GM23338 (cell line): ENCODE results near the gene MATK. TPM values are rescaled to one million over a fixed set of nuclear protein-coding genes. Genes with fewer than 3 reads are reported as not detected.

Experiments
- ATAC-seq: fragments of 200-7000 bp; cut with Tn5 transposase; 3 replicates; pipeline ENCODE4 v1.9.1; 2020
- DNase-seq: peaks from one replicate; pipeline ENCODE4 v3.0.0-alpha.2; 2015; ENCODE audit warnings: low spot score
- H2AFZ ChIP-seq: fragments of 200-600 bp; sonication (generic); 2 replicates; pipeline ENCODE4 v1.8.0; 2016; ENCODE audit warnings: antibody characterized with exemption, mild to moderate bottlenecking, moderate library complexity
- H3F3A ChIP-seq: fragments of 200-600 bp; sonication (generic); replicated peaks from 2 replicates; pipeline ENCODE4 v1.8.0; 2017; ENCODE audit warnings: antibody characterized with exemption, mixed run types, low read depth
- H3K27ac ChIP-seq: fragments of 200-600 bp; sonication (generic); 2 replicates; pipeline ENCODE4 v1.6.1; 2016; ENCODE audit warnings: low read depth
- H3K27me3 ChIP-seq: fragments of 200-600 bp; sonication (generic); 2 replicates; pipeline ENCODE4 v1.8.0; 2016; ENCODE audit warnings: mild to moderate bottlenecking, mixed run types, moderate library complexity; ENCODE audit not compliant: insufficient read depth
- H3K36me3 ChIP-seq: fragments of 200-600 bp; sonication (generic); 2 replicates; pipeline ENCODE4 v1.8.0; 2016; ENCODE audit warnings: mild to moderate bottlenecking; ENCODE audit not compliant: insufficient read depth
- H3K4me1 ChIP-seq: fragments of 200-600 bp; sonication (generic); 2 replicates; pipeline ENCODE4 v1.8.0; 2016; ENCODE audit warnings: mild to moderate bottlenecking, moderate library complexity; ENCODE audit not compliant: insufficient read depth
- H3K4me2 ChIP-seq: fragments of 200-600 bp; sonication (generic); 2 replicates; pipeline ENCODE4 v1.7.1; 2017; ENCODE audit warnings: mixed run types
- H3K4me3 ChIP-seq: fragments of 200-600 bp; sonication (generic); 2 replicates; pipeline ENCODE4 v1.6.1; 2016; ENCODE audit warnings: mixed run types
- H3K79me2 ChIP-seq: fragments of 200-600 bp; sonication (generic); replicated peaks from 2 replicates; pipeline ENCODE4 v1.8.0; 2017; ENCODE audit warnings: mild to moderate bottlenecking; ENCODE audit not compliant: insufficient read depth
- H3K9me2 ChIP-seq: fragments of 200-600 bp; sonication (generic); 2 replicates; pipeline ENCODE4 v1.8.0; 2017; ENCODE audit not compliant: insufficient read depth
- H4K20me1 ChIP-seq: fragments of 200-600 bp; sonication (generic); replicated peaks from 2 replicates; pipeline ENCODE4 v1.8.0; 2017; ENCODE audit warnings: mild to moderate bottlenecking; ENCODE audit not compliant: insufficient read depth
- H3K27ac Mint-ChIP-seq: 2 replicates; pipeline ENCODE4 v1.8.0; 2020; ENCODE audit warnings: inconsistent platforms, mild to moderate bottlenecking, moderate library complexity, mixed read lengths
- H3K27me3 Mint-ChIP-seq: 3 replicates; pipeline ENCODE4 v1.8.0; 2022; ENCODE audit warnings: low read depth, mild to moderate bottlenecking, moderate library complexity, mixed read lengths, inconsistent platforms; ENCODE audit not compliant: insufficient read depth, poor library complexity
- H3K36me3 Mint-ChIP-seq: 3 replicates; pipeline ENCODE4 v1.8.0; 2021; ENCODE audit warnings: low read depth, mild to moderate bottlenecking, inconsistent platforms, moderate library complexity, mixed read lengths
- H3K4me1 Mint-ChIP-seq: 3 replicates; pipeline ENCODE4 v1.8.0; 2020; ENCODE audit warnings: mild to moderate bottlenecking, inconsistent platforms, mixed read lengths
- H3K4me3 Mint-ChIP-seq: 3 replicates; pipeline ENCODE4 v1.8.0; 2021; ENCODE audit warnings: moderate library complexity, mild to moderate bottlenecking, inconsistent platforms, mixed read lengths
- H3K9me3 Mint-ChIP-seq: 3 replicates; pipeline ENCODE4 v1.8.0; 2020; ENCODE audit warnings: moderate library complexity, mild to moderate bottlenecking, inconsistent platforms, mixed read lengths
- EZH2 ChIP-seq: fragments of 200-600 bp; sonication (generic); IDR thresholded peaks from one replicate; pipeline ENCODE4 v1.8.0; 2017; ENCODE audit warnings: antibody characterized with exemption, mild to moderate bottlenecking, low read depth; ENCODE audit not compliant: unreplicated experiment
- EZH2phosphoT487 ChIP-seq: fragments of 200-600 bp; sonication (generic); IDR thresholded peaks from one replicate; pipeline ENCODE4 v1.8.1; 2018; ENCODE audit warnings: antibody characterized with exemption; ENCODE audit not compliant: unreplicated experiment
- JUNB ChIP-seq: IDR thresholded peaks from one replicate; pipeline ENCODE4 v1.6.1; 2016; ENCODE audit warnings: antibody characterized with exemption; ENCODE audit not compliant: unreplicated experiment
- NANOG ChIP-seq: IDR thresholded peaks from 2 replicates; pipeline ENCODE4 v1.6.1; 2016; ENCODE audit warnings: antibody characterized with exemption, borderline replicate concordance
- REST ChIP-seq: IDR thresholded peaks from one replicate; pipeline ENCODE4 v1.6.1; 2018; ENCODE audit warnings: antibody characterized with exemption; ENCODE audit not compliant: unreplicated experiment
- STAT1 ChIP-seq: IDR thresholded peaks from one replicate; pipeline ENCODE4 v1.6.1; 2016; ENCODE audit warnings: antibody characterized with exemption; ENCODE audit not compliant: unreplicated experiment
- ZNF114 ChIP-seq: fragments of 250-450 bp; sonication (Bioruptor Pico); IDR thresholded peaks from 2 replicates; pipeline ENCODE4 v1.5.0; 2020; ENCODE audit warnings: mild to moderate bottlenecking, moderate library complexity
- ZNF331 ChIP-seq: fragments of 250-450 bp; sonication (Bioruptor Pico); IDR thresholded peaks from 2 replicates; pipeline ENCODE4 v1.5.0; 2020; ENCODE audit warnings: low read depth, mild to moderate bottlenecking, moderate library complexity
- polyA plus RNA-seq: library from polyadenylated mRNA; unstranded; fragments of >200 nt; fragmentation: Nextera tagmentation; extraction: Ambion mirVana; gene quantifications from 2 replicates; pipeline ENCODE4 v1.2.1, GENCODE V29; 2016
- total RNA-seq: library from RNA; depleted of rRNA; stranded (reverse); fragments of >200 nt; shearing (Covaris generic); gene quantifications from 2 replicates; pipeline ENCODE4 v1.2.3, GENCODE V29; 2014
- TF ChIP-seq, protein P1 (sequence below): fragments of 250-450 bp; sonication (Bioruptor Pico); IDR thresholded peaks from 2 replicates; pipeline ENCODE4 v1.5.0; 2020; ENCODE audit warnings: mild to moderate bottlenecking, moderate library complexity

MATK gene
- total and polyA plus RNA-seq, 2 experiments from 2014 or later, result 13.4 to 21.4 TPM

DNA sequence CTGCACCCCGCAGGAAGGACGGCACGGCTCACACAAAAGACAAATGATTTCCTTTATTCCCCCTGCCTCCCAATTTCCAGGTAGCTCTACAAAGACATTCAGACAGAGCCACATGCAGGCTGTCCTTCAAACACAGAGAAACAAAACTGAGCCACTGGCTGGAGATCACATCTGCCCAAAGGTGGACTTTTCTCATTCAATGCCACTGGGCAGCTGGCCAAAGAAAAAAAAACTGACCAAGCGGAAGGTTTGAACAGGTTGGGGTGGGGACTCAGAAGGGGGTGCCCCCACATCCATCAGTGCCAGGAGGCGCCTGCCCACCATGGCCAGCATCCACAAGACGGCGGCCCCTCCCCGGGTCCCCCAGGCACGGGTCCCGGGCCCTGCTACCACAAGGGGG, 17.8 kb upstream of the MATK start:
- Histone ChIP-seq H4K20me1 (no peaks in the 10 kb centered on the region), H3K4me1 (no peaks in the 10 kb centered on the region; the same call in 1 of the 2 replicates), H3K79me2 (no peaks in the 10 kb centered on the region), H3K27me3 (peaks cover 14% of the 10 kb centered on the region; the same call in 1 of the 2 replicates), H3F3A (peaks cover 18% of the 10 kb centered on the region), H3K27ac (no peak overlapping the region), H3K9me2 (no peaks in the 10 kb centered on the region), H2AFZ (no peak overlapping the region), H3K4me3 (no peak overlapping the region), H3K4me2 (no peak overlapping the region), H3K36me3 (no peaks in the 10 kb centered on the region)
- Mint-ChIP-seq H3K27ac (no peak overlapping the region), H3K9me3 (peaks cover 4% of the 10 kb centered on the region; the same call in 1 of the 3 replicates), H3K27me3 (peaks cover 21% of the 10 kb centered on the region), H3K4me1 (no peaks in the 10 kb centered on the region; the same call in 2 of the 3 replicates), H3K36me3 (no peaks in the 10 kb centered on the region), H3K4me3 (no peak overlapping the region)
- no peak for TF ChIP-seq STAT1
- TF ChIP-seq ZNF114 (CRISPR knock-in tag), result no peak
- no peak for TF ChIP-seq REST
- TF ChIP-seq NANOG, result no peak
- DNase-seq, result no peak
- no peak for ATAC-seq

DNA sequence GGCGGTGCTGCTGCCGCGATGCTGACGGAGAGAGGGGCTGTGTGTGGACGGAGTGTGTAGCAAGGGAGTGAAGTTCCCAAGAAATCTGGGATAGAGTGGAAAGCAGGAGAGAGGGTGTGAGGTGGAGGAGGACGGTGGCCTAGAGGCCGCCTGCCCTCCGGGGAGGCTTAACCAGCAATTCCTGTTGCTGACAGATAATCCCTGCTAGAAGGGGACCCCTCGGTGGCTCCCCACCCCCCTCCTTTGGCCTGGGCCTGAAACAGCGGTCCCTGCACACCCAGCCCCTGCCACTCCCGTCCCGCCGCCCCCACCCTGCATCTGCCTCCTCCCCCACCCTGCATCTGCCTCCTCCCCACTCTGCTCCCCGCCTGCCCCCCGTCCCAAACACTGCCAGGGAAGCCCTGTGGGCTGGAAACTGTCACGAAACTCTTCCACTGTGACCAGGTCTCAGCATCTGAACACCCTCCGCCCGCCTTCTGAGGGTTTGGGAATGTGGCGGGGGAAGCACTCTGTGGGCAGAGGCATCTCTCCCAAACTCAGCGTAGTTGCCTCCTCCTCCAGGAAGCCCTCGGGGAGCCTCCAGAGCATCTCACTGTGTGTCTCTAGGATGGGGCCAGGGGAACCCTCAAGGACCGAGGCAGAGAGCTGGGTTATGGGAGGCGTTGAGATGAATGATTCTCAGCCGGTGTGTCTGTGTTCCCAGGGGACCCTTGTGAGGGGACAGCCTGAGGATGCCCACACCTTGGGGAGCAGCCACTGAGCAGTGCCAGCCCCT, 17.1 kb upstream of the MATK start:
- H3K9me3 Mint-ChIP-seq, result peaks cover 3% of the 10 kb centered on the region; the same call in 1 of the 3 replicates
- peaks cover 18% of the 10 kb centered on the region for H3F3A ChIP-seq
- H3K36me3 ChIP-seq, result no peaks in the 10 kb centered on the region
- no peaks in the 10 kb centered on the region for H3K36me3 Mint-ChIP-seq
- ATAC-seq (no peak), DNase-seq (no peak)
- H3K4me1 Mint-ChIP-seq, result no peaks in the 10 kb centered on the region; the same call in 2 of the 3 replicates
- no peaks in the 10 kb centered on the region for H4K20me1 ChIP-seq
- H3K27me3 Mint-ChIP-seq, result peaks cover 23% of the 10 kb centered on the region
- no peaks in the 10 kb centered on the region; the same call in 1 of the 2 replicates for H3K4me1 ChIP-seq
- no peaks in the 10 kb centered on the region for H3K79me2 ChIP-seq
- H2AFZ ChIP-seq, result no peak overlapping the region
- H3K4me3 Mint-ChIP-seq, result no peak overlapping the region
- peaks cover 14% of the 10 kb centered on the region; the same call in 1 of the 2 replicates for H3K27me3 ChIP-seq
- no peaks in the 10 kb centered on the region for H3K9me2 ChIP-seq
- no peak overlapping the region for H3K27ac ChIP-seq
- no peak overlapping the region for H3K27ac Mint-ChIP-seq
- no peak overlapping the region for H3K4me2 ChIP-seq
- no peak overlapping the region for H3K4me3 ChIP-seq
- TF ChIP-seq NANOG, result no peak
- TF ChIP-seq, protein P1, sequence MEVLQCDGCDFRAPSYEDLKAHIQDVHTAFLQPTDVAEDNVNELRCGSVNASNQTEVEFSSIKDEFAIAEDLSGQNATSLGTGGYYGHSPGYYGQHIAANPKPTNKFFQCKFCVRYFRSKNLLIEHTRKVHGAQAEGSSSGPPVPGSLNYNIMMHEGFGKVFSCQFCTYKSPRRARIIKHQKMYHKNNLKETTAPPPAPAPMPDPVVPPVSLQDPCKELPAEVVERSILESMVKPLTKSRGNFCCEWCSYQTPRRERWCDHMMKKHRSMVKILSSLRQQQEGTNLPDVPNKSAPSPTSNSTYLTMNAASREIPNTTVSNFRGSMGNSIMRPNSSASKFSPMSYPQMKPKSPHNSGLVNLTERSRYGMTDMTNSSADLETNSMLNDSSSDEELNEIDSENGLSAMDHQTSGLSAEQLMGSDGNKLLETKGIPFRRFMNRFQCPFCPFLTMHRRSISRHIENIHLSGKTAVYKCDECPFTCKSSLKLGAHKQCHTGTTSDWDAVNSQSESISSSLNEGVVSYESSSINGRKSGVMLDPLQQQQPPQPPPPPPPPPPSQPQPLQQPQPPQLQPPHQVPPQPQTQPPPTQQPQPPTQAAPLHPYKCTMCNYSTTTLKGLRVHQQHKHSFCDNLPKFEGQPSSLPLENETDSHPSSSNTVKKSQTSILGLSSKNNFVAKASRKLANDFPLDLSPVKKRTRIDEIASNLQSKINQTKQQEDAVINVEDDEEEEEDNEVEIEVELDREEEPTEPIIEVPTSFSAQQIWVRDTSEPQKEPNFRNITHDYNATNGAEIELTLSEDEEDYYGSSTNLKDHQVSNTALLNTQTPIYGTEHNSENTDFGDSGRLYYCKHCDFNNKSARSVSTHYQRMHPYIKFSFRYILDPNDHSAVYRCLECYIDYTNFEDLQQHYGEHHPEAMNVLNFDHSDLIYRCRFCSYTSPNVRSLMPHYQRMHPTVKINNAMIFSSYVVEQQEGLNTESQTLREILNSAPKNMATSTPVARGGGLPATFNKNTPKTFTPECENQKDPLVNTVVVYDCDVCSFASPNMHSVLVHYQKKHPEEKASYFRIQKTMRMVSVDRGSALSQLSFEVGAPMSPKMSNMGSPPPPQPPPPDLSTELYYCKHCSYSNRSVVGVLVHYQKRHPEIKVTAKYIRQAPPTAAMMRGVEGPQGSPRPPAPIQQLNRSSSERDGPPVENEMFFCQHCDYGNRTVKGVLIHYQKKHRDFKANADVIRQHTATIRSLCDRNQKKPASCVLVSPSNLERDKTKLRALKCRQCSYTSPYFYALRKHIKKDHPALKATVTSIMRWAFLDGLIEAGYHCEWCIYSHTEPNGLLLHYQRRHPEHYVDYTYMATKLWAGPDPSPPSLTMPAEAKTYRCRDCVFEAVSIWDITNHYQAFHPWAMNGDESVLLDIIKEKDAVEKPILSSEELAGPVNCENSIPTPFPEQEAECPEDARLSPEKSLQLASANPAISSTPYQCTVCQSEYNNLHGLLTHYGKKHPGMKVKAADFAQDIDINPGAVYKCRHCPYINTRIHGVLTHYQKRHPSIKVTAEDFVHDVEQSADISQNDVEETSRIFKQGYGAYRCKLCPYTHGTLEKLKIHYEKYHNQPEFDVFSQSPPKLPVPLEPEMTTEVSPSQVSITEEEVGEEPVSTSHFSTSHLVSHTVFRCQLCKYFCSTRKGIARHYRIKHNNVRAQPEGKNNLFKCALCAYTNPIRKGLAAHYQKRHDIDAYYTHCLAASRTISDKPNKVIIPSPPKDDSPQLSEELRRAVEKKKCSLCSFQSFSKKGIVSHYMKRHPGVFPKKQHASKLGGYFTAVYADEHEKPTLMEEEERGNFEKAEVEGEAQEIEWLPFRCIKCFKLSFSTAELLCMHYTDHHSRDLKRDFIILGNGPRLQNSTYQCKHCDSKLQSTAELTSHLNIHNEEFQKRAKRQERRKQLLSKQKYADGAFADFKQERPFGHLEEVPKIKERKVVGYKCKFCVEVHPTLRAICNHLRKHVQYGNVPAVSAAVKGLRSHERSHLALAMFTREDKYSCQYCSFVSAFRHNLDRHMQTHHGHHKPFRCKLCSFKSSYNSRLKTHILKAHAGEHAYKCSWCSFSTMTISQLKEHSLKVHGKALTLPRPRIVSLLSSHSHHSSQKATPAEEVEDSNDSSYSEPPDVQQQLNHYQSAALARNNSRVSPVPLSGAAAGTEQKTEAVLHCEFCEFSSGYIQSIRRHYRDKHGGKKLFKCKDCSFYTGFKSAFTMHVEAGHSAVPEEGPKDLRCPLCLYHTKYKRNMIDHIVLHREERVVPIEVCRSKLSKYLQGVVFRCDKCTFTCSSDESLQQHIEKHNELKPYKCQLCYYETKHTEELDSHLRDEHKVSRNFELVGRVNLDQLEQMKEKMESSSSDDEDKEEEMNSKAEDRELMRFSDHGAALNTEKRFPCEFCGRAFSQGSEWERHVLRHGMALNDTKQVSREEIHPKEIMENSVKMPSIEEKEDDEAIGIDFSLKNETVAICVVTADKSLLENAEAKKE (CRISPR knock-in tag), result no peak
- no peak for TF ChIP-seq ZNF114 (CRISPR knock-in tag)
- TF ChIP-seq STAT1, result no peak
- no peak for TF ChIP-seq EZH2
- TF ChIP-seq ZNF331 (CRISPR knock-in tag), result no peak
- no peak for TF ChIP-seq JUNB
- no peak for TF ChIP-seq EZH2phosphoT487
